A673 (cell line): ENCODE results near the gene FRS3.

ENCODE experiments used
- EZH2 ChIP-seq: fragments of 200-600 bp; sonication (generic); IDR thresholded peaks from 2 replicates; pipeline ENCODE4 v1.6.1; 2017; ENCODE audit warnings: borderline replicate concordance, low read depth, mild to moderate bottlenecking, mixed read lengths, antibody characterized with exemption, low read length; ENCODE audit not compliant: poor library complexity, severe bottlenecking
- TF ChIP-seq, protein P1 (sequence below): fragments of 300-800, 200-600 bp; sonication (generic); conservative IDR thresholded peaks from 2 replicates; pipeline ENCODE4 v1.5.1; 2017; ENCODE audit warnings: low read depth, mild to moderate bottlenecking, antibody characterized with exemption, low read length, moderate library complexity, mixed read lengths

DNA sequence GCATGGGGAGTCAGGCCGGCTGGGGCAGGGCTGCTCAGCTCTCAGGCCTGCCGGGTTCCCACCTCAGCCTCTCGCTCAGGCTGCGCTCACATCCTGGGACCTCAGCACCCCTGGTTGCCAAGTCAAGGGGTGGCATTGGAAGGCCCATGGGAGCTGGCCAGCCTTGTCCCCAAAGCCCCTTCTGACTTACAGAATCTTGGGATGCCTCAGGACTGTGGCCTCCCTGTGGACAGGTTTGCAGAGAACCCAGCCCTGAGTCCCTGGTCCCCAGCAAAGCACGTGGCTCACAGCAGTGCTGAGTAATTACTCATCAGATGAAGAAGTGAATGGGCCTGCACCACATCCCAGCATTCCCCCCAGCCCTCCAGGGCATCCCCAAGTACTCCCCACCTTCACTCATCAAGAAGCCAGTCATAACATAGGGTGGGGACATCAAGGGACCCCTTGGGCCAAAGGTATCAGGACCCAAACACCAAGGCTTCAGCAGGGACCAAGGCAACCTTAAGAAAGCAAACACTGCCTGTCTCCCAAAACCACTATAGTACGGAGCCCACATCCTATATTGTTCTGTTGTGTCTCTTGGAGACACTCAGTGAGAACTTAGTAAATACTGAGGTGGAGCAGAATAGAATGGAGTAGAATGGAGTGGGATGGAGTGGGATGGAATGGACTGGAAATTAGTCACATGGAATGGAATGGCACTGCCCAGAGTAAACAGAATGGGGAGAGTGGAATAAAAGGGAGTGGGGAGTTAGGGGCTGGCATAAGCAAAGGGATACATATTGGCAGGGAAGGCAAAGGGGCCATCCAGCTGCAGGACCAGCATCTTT lies 36.1 kb downstream of the FRS3 start:
- TF ChIP-seq, protein P1, sequence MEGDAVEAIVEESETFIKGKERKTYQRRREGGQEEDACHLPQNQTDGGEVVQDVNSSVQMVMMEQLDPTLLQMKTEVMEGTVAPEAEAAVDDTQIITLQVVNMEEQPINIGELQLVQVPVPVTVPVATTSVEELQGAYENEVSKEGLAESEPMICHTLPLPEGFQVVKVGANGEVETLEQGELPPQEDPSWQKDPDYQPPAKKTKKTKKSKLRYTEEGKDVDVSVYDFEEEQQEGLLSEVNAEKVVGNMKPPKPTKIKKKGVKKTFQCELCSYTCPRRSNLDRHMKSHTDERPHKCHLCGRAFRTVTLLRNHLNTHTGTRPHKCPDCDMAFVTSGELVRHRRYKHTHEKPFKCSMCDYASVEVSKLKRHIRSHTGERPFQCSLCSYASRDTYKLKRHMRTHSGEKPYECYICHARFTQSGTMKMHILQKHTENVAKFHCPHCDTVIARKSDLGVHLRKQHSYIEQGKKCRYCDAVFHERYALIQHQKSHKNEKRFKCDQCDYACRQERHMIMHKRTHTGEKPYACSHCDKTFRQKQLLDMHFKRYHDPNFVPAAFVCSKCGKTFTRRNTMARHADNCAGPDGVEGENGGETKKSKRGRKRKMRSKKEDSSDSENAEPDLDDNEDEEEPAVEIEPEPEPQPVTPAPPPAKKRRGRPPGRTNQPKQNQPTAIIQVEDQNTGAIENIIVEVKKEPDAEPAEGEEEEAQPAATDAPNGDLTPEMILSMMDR, result no peak
- TF ChIP-seq EZH2, result no peak
